PC-3 (cell line): ENCODE measurements around the gene NEGR1.

Source experiments
- EZH2phosphoT487 ChIP-seq: fragments of 300-600 bp; sonication (generic); IDR thresholded peaks from 2 replicates; pipeline ENCODE4 v1.6.1; 2018; ENCODE audit warnings: mild to moderate bottlenecking, antibody characterized with exemption, low read length, borderline replicate concordance
- TF ChIP-seq, protein P1 (sequence below): fragments of 300-600 bp; sonication (generic); conservative IDR thresholded peaks from 2 replicates; pipeline ENCODE4 v1.5.1; 2017; ENCODE audit warnings: antibody characterized with exemption, low read depth, mild to moderate bottlenecking, low read length

- TF ChIP-seq, protein P1, sequence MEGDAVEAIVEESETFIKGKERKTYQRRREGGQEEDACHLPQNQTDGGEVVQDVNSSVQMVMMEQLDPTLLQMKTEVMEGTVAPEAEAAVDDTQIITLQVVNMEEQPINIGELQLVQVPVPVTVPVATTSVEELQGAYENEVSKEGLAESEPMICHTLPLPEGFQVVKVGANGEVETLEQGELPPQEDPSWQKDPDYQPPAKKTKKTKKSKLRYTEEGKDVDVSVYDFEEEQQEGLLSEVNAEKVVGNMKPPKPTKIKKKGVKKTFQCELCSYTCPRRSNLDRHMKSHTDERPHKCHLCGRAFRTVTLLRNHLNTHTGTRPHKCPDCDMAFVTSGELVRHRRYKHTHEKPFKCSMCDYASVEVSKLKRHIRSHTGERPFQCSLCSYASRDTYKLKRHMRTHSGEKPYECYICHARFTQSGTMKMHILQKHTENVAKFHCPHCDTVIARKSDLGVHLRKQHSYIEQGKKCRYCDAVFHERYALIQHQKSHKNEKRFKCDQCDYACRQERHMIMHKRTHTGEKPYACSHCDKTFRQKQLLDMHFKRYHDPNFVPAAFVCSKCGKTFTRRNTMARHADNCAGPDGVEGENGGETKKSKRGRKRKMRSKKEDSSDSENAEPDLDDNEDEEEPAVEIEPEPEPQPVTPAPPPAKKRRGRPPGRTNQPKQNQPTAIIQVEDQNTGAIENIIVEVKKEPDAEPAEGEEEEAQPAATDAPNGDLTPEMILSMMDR: no peak
- no peak for TF ChIP-seq EZH2phosphoT487
These were observed 693.3 kb downstream of the NEGR1 start for GRCh38 chr1:71589005-71589404.
